ENCODE data around the gene ROS1.

ROS1 gene

DNA sequence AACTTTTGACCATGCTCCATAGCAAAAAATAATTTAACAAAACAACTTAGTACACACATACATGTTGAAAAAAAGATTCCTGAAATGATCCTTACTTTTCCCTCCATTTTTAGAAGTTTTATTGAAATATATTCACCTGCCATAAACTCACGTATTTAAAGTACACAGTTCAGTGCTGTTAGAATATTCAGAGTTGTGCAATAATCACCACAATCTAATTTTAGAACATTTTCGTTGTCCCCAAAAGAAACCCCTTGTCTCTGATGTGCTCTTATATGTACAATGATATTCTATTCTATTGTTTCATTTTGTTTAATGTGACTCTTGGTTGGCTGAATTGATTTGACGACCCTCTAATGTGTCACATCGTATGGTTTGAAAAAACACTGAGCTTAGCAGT lies 15.9 kb downstream of the ROS1 start:
- Mint-ChIP-seq H3K36me3 (ENCODE audit: low read depth) (no peaks in the 10 kb centered on the region), H3K9me3 (no peaks in the 10 kb centered on the region), H3K4me1 (ENCODE audit: low read depth) (no peaks in the 10 kb centered on the region), H3K27me3 (no peaks in the 10 kb centered on the region), H3K4me3 (no peak overlapping the region), H3K27ac (no peak overlapping the region)
- intact Hi-C loops (cut with micrococcal nuclease), result no loop called here

DNA sequence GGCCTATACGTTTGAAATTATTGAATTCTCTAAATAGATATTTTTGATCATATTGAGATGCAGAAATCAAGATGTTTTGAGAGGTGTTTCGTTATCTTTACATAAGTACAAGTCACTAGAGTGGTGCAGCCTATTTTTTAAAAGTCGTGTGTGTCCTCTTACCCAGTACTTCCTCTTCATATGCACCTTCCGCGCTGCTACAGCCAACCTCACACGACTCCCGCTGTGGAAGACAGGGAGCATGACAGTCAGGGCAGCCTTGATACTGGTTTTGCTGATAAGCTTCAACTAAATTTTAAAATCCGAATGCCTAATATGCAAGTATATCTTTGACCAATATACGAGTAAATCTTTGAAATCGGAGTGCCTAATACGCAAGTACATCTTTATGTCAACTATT lies 16.3 kb downstream of the ROS1 start:
- H3K36me3 Mint-ChIP-seq (ENCODE audit: low read depth), result no peaks in the 10 kb centered on the region
- intact Hi-C loops (cut with micrococcal nuclease), result no loop called here
- H3K27ac Mint-ChIP-seq, result no peak overlapping the region
- no peaks in the 10 kb centered on the region for H3K9me3 Mint-ChIP-seq
- H3K4me1 Mint-ChIP-seq (ENCODE audit: low read depth), result no peaks in the 10 kb centered on the region
- H3K27me3 Mint-ChIP-seq, result no peaks in the 10 kb centered on the region
- H3K4me3 Mint-ChIP-seq, result no peak overlapping the region

DNA sequence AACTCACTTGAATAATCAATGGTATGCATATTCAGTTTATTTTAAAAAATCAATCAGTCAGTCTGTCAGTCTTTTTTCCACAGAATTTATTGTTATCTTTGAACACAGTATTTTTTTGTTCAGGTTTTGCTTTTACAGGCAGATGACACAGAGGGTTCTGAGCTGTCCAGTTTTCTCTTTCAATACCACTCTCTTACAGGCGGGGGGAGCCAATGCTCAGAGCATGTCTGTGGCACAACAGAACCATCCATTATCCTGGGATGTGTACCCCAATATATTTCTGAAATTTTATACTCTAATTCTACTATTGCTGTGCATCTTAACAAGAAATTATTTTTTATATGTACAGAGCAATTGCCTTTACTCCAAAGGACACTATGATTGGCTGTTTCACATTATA lies 21.2 kb downstream of the ROS1 start:
- intact Hi-C loops (cut with micrococcal nuclease), result no loop called here
- Mint-ChIP-seq H3K27ac (no peak overlapping the region), H3K9me3 (no peaks in the 10 kb centered on the region), H3K4me3 (no peak overlapping the region), H3K36me3 (ENCODE audit: low read depth) (no peaks in the 10 kb centered on the region), H3K27me3 (no peaks in the 10 kb centered on the region), H3K4me1 (ENCODE audit: low read depth) (no peaks in the 10 kb centered on the region)

GRCh38 chr6:117401799-117402198 lies 23.9 kb downstream of the ROS1 start:
- Mint-ChIP-seq H3K4me3 (no peak overlapping the region), H3K4me1 (ENCODE audit: low read depth) (no peaks in the 10 kb centered on the region), H3K9me3 (no peaks in the 10 kb centered on the region), H3K36me3 (ENCODE audit: low read depth) (no peaks in the 10 kb centered on the region), H3K27ac (no peak overlapping the region), H3K27me3 (no peaks in the 10 kb centered on the region)
- intact Hi-C loops (cut with micrococcal nuclease), result no loop called here

- Mint-ChIP-seq H3K27me3 (no peaks in the 10 kb centered on the region), H3K4me3 (no peak overlapping the region), H3K27ac (no peak overlapping the region), H3K4me1 (ENCODE audit: low read depth) (no peaks in the 10 kb centered on the region), H3K9me3 (no peaks in the 10 kb centered on the region), H3K36me3 (ENCODE audit: low read depth) (no peaks in the 10 kb centered on the region)
- intact Hi-C loops (cut with micrococcal nuclease), result no loop called here
These were observed 25.8 kb downstream of the ROS1 start for GRCh38 chr6:117399924-117400323.

- H3K4me3 Mint-ChIP-seq, result no peak overlapping the region
- no peaks in the 10 kb centered on the region for H3K36me3 Mint-ChIP-seq (ENCODE audit: low read depth)
- H3K27me3 Mint-ChIP-seq, result no peaks in the 10 kb centered on the region
- intact Hi-C loops (cut with micrococcal nuclease), result no loop called here
- H3K4me1 Mint-ChIP-seq (ENCODE audit: low read depth), result no peaks in the 10 kb centered on the region
- no peaks in the 10 kb centered on the region for H3K9me3 Mint-ChIP-seq
- no peak overlapping the region for H3K27ac Mint-ChIP-seq
These were observed 26.6 kb downstream of the ROS1 start for GRCh38 chr6:117399126-117399525.

DNA sequence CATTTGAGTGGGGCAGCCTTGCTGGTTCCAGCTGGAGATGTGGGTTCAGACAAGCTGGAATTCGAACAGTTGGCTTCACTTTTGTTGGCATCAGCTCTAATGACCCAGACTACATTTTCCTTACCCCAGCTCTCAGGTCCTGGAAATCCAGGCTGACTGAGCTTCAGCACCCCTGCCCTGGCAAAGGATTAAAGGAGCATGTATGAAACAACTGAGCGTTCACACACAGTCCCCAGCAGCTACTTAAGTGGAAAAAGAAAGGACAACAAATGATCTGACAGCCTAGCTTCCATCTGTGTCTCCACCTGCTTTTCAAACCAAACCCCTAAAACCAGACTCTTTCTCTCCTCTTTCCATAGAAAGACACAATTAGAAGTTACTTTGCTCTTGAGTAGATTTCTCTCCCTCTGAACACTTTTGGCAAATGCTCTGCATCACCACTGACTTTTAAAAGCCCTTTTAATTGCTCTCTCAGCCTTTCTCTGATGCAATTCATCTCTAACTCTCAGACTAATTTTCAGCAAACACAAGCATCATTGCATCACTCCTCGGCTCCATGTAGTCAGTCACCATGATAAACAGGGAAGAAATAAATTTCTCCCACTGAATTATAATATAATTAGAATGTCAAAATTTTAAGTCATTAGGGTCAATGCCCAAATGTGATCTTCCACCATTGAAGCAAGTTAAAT lies 28.1 kb downstream of the ROS1 start:
- Mint-ChIP-seq H3K27me3 (no peaks in the 10 kb centered on the region), H3K4me3 (no peak overlapping the region), H3K4me1 (ENCODE audit: low read depth) (no peaks in the 10 kb centered on the region), H3K9me3 (no peaks in the 10 kb centered on the region), H3K36me3 (ENCODE audit: low read depth) (no peaks in the 10 kb centered on the region), H3K27ac (no peak overlapping the region)
- intact Hi-C loops (cut with micrococcal nuclease), result no loop called here

DNA sequence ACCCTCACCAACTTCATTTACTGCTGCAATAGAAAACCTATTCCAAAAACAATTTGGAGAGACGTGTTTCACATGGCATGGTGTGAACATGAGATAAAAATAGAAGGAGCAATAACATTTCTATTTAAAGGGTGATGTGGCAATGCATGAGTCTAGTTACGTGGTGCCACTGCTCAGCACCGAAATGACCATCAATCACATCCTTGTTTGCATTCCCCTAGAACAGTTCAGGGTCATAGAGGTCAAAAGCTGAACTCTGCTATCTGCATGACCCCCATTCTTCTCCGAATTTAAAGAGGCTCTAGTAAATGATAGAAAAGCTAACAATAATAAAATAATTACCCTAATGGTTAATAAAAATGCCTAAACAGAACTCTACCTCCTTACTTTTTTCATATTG lies 29.5 kb downstream of the ROS1 start:
- H3K4me1 Mint-ChIP-seq (ENCODE audit: low read depth), result no peaks in the 10 kb centered on the region

DNA sequence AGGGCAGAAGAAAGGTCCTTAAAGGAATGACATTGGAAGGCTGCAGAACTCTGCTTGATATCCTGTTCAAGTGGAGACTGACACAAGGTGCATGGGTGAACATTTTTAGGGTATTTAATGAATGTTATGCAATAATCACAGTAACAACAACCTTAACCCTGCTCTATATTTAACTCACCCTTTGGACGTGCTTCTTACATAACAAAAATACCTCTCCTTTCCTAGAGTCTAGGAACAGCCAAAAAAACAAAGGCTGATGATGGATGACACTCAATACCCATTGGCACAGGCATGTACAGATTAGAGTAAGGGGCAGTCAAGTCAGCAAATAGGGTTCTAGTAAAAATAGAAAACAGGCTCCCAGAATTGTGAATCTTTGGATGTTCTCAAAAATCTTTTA lies 30.6 kb downstream of the ROS1 start:
- H3K4me1 Mint-ChIP-seq (ENCODE audit: low read depth), result no peaks in the 10 kb centered on the region
- intact Hi-C loops (cut with micrococcal nuclease), result no loop called here

More for the DNA sequence above, 29.5 kb downstream of the ROS1 start:
- Mint-ChIP-seq H3K4me3 (no peak overlapping the region), H3K36me3 (ENCODE audit: low read depth) (no peaks in the 10 kb centered on the region), H3K9me3 (no peaks in the 10 kb centered on the region), H3K27ac (no peak overlapping the region), H3K27me3 (no peaks in the 10 kb centered on the region)
- intact Hi-C loops (cut with micrococcal nuclease), result no loop called here

DNA sequence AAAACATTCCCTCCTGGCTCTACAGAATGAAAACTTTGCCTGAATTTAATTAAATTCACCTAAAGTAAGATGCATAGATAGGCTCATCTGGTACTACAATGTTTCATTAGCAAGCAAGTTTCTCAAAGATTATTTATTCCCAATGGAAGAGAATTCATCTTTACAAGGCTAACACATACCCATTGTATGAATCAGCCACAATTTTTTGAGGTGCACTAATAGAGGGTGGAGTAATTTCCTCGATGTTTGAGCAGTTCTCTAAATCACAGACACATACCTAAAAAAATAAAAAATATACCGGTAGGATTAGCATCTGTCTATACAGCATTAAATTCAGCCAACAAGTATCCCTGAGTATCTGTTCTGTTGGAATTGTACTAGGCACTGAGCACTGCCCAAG lies 32.7 kb downstream of the ROS1 start:
- Mint-ChIP-seq H3K27ac (no peak overlapping the region), H3K36me3 (ENCODE audit: low read depth) (no peaks in the 10 kb centered on the region), H3K27me3 (no peaks in the 10 kb centered on the region), H3K9me3 (no peaks in the 10 kb centered on the region), H3K4me1 (ENCODE audit: low read depth) (no peaks in the 10 kb centered on the region), H3K4me3 (no peak overlapping the region)
- intact Hi-C loops (cut with micrococcal nuclease), result no loop called here

More for the DNA sequence above, 30.6 kb downstream of the ROS1 start:
- Mint-ChIP-seq H3K27me3 (no peaks in the 10 kb centered on the region), H3K36me3 (ENCODE audit: low read depth) (no peaks in the 10 kb centered on the region), H3K4me3 (no peak overlapping the region), H3K27ac (no peak overlapping the region), H3K9me3 (no peaks in the 10 kb centered on the region)

DNA sequence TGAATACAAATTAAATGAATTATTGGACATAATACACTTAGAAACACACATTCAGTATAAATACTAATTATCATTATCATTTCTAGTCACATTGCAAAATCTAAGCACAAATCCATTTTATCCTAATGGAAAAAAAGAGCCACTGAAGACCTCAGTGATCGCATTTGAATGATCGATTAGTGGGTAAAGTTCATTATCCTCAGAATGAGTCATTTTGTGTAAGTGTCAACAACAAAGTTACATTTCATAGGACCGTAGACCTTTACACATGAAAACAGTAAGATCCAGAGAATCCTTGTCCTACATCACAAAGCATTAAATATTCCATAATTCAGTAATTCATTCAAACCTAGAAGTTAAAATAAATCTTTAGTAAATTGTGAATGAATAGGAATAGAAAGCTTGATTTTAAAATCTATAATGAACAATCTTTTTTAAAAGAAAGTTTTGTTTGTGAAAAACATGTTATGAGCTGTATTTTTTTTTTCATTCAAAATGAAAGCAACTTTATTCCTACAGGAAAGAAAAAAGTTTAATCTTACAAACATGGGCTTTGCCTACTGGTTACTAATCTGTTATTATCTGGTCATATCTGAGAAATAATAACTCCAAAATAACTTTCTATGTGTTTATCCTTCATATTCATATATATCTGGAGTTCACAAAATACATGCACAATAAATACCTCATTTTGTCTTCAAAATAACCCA lies 33.7 kb downstream of the ROS1 start:
- no peaks in the 10 kb centered on the region for H3K4me1 Mint-ChIP-seq (ENCODE audit: low read depth)
- intact Hi-C loops (cut with micrococcal nuclease), result no loop called here
- no peaks in the 10 kb centered on the region for H3K9me3 Mint-ChIP-seq
- no peaks in the 10 kb centered on the region for H3K27me3 Mint-ChIP-seq
- no peak overlapping the region for H3K4me3 Mint-ChIP-seq
- no peak overlapping the region for H3K27ac Mint-ChIP-seq
- H3K36me3 Mint-ChIP-seq (ENCODE audit: low read depth), result no peaks in the 10 kb centered on the region

GRCh38 chr6:117389227-117390057 lies 36.3 kb downstream of the ROS1 start:
- H3K27ac Mint-ChIP-seq, result no peak overlapping the region
- H3K27me3 Mint-ChIP-seq, result no peaks in the 10 kb centered on the region
- H3K36me3 Mint-ChIP-seq (ENCODE audit: low read depth), result no peaks in the 10 kb centered on the region
- H3K4me3 Mint-ChIP-seq, result no peak overlapping the region
- no peaks in the 10 kb centered on the region for H3K4me1 Mint-ChIP-seq (ENCODE audit: low read depth)
- no peaks in the 10 kb centered on the region for H3K9me3 Mint-ChIP-seq
- intact Hi-C loops (cut with micrococcal nuclease), result no loop called here

DNA sequence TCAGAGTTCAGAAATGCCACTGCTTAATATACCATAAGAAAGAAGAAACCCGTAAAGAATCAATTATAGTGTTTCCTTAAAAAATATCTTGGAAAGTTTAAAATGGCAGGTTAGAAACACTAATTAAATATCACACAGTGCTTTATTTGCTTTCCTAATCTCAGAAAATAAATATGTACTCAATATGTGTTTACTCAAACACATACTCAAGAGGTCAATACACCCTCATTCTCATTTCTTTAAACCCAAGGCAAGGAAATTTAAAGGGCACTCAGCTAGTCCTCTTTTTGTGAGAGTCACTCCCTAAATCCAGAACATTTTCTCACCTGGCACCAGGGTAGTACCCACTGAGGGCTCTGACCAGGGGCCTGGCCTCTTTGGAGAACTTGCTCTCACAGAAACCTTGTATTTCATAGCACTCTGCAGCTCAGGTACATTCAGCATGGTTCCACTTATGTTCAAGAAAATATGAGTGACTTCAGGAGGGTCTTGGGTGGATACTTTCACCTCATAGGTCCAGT lies 38.2 kb downstream of the ROS1 start:
- Mint-ChIP-seq H3K4me1 (ENCODE audit: low read depth) (no peaks in the 10 kb centered on the region), H3K36me3 (ENCODE audit: low read depth) (no peaks in the 10 kb centered on the region), H3K4me3 (no peak overlapping the region), H3K27ac (no peak overlapping the region), H3K9me3 (no peaks in the 10 kb centered on the region), H3K27me3 (no peaks in the 10 kb centered on the region)
- intact Hi-C loops (cut with micrococcal nuclease), result no loop called here

- no peaks in the 10 kb centered on the region for H3K27me3 Mint-ChIP-seq
These were observed 41.1 kb downstream of the ROS1 start for GRCh38 chr6:117384659-117385058.

More at GRCh38 chr6:117384659-117385058, 41.1 kb downstream of the ROS1 start:
- no peak overlapping the region for H3K4me3 Mint-ChIP-seq
- H3K9me3 Mint-ChIP-seq, result no peaks in the 10 kb centered on the region
- intact Hi-C loops (cut with micrococcal nuclease), result no loop called here
- no peaks in the 10 kb centered on the region for H3K36me3 Mint-ChIP-seq (ENCODE audit: low read depth)
- no peaks in the 10 kb centered on the region for H3K4me1 Mint-ChIP-seq (ENCODE audit: low read depth)
- no peak overlapping the region for H3K27ac Mint-ChIP-seq

Data from dendritic cell treated with granulocyte-macrophage colony-stimulating factor and Interleukin-4, amounts not matched to agents 40 ng/mL and 50 ng/mL, for 4 days (primary cell).